Stimulated activated naive CD8-positive, alpha-beta T cell treated with anti-CD3 and anti-CD28 coated beads, Interleukin-15, Interleukin-2, amounts not matched to agents 100 ng/mL and 50 ng/mL, for 24 hours (primary cell): ENCODE measurements around the gene COL27A1.

ENCODE experiments used
- H3K27ac Mint-ChIP-seq: one replicate; pipeline ENCODE4 v1.8.0; 2021; ENCODE audit warnings: mild to moderate bottlenecking, mixed read lengths
- H3K27me3 Mint-ChIP-seq: one replicate; pipeline ENCODE4 v1.8.0; 2021; ENCODE audit warnings: mixed read lengths
- H3K36me3 Mint-ChIP-seq: one replicate; pipeline ENCODE4 v1.8.0; 2021; ENCODE audit warnings: low read depth, mixed read lengths
- H3K4me1 Mint-ChIP-seq: one replicate; pipeline ENCODE4 v1.8.0; 2021; ENCODE audit warnings: low read depth, mixed read lengths
- H3K4me3 Mint-ChIP-seq: one replicate; pipeline ENCODE4 v1.8.0; 2021; ENCODE audit warnings: mild to moderate bottlenecking, mixed read lengths
- H3K9me3 Mint-ChIP-seq: one replicate; pipeline ENCODE4 v1.8.0; 2021; ENCODE audit warnings: mixed read lengths

The COL27A1 gene

GRCh38 chr9:114150608-114151007 is 4.7 kb upstream of the COL27A1 start:
- H3K27ac Mint-ChIP-seq, result no peak overlapping the region
- H3K27me3 Mint-ChIP-seq, result peaks cover 52% of the 10 kb centered on the region
- H3K4me3 Mint-ChIP-seq, result no peak overlapping the region
- no peaks in the 10 kb centered on the region for H3K9me3 Mint-ChIP-seq
- peaks cover 13% of the 10 kb centered on the region for H3K4me1 Mint-ChIP-seq
- H3K36me3 Mint-ChIP-seq, result no peaks in the 10 kb centered on the region

GRCh38 chr9:114151426-114151956 is 3.8 kb upstream of the COL27A1 start:
- Mint-ChIP-seq H3K36me3 (no peaks in the 10 kb centered on the region), H3K4me1 (peaks cover 17% of the 10 kb centered on the region), H3K9me3 (no peaks in the 10 kb centered on the region), H3K27ac (no peak overlapping the region), H3K4me3 (no peak overlapping the region), H3K27me3 (peaks cover 55% of the 10 kb centered on the region)

- Mint-ChIP-seq H3K4me1 (peaks cover 25% of the 10 kb centered on the region), H3K4me3 (peak overlapping the region; percentile 46), H3K9me3 (no peaks in the 10 kb centered on the region), H3K27me3 (peaks cover 63% of the 10 kb centered on the region), H3K27ac (no peak overlapping the region), H3K36me3 (no peaks in the 10 kb centered on the region)
These were observed 1.4 kb upstream of the COL27A1 start for GRCh38 chr9:114153761-114154599.

- H3K9me3 Mint-ChIP-seq, result no peaks in the 10 kb centered on the region
- H3K27me3 Mint-ChIP-seq, result peaks cover 61% of the 10 kb centered on the region
- no peak overlapping the region for H3K27ac Mint-ChIP-seq
- peak overlapping the region; percentile 46 for H3K4me3 Mint-ChIP-seq
- H3K4me1 Mint-ChIP-seq, result peaks cover 25% of the 10 kb centered on the region
- H3K36me3 Mint-ChIP-seq, result no peaks in the 10 kb centered on the region
These were observed 686 bp upstream of the COL27A1 start for GRCh38 chr9:114154600-114155102.

- H3K4me1 Mint-ChIP-seq, result peaks cover 25% of the 10 kb centered on the region
- H3K36me3 Mint-ChIP-seq, result no peaks in the 10 kb centered on the region
- H3K4me3 Mint-ChIP-seq, result peak overlapping the region; percentile 94
- no peaks in the 10 kb centered on the region for H3K9me3 Mint-ChIP-seq
- H3K27me3 Mint-ChIP-seq, result peaks cover 51% of the 10 kb centered on the region
- H3K27ac Mint-ChIP-seq, result peak overlapping the region; percentile 86
These were observed 789 bp downstream of the COL27A1 start for GRCh38 chr9:114155995-114156656.

DNA sequence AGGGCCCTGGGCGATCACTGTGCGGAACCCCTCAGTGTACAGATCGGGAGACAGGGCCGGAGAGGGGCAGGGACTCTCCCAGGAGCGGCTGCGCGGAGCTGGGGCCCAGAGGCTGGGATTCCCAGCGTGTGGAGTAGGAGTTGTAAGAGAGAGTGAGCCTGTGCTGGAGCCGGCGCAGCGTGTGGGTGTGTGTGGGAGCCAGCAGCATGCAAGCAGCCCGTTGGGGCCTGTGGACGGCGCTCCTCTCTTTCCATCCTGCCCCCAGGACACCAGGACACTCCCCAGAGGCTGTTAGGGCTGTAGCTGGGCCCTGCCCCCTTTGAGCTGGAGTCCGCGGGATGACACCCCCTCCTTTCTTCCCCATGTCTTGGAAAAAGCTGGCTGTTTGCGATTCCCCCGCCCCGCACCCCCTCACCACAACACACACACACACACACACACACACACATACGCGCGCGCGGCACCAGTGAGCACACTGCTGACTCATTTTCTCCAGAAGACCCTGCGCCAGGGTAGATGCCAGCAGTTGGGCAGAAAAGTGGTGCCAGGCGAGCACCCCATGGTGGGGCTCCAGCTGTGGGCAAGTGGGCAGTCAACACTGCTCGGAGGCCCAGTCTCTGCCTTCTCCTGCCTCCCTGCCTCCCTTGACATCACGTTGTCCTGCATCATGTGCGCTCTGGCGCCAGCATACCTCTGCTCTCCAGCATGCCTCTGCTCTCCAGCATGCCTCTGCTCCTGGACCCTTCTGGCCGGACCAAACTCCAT is 1.5 kb downstream of the COL27A1 start:
- Mint-ChIP-seq H3K4me1 (peaks cover 25% of the 10 kb centered on the region), H3K36me3 (no peaks in the 10 kb centered on the region), H3K27me3 (peaks cover 43% of the 10 kb centered on the region), H3K4me3 (peak overlapping the region; percentile 94), H3K9me3 (no peaks in the 10 kb centered on the region), H3K27ac (peak overlapping the region; percentile 86)

DNA sequence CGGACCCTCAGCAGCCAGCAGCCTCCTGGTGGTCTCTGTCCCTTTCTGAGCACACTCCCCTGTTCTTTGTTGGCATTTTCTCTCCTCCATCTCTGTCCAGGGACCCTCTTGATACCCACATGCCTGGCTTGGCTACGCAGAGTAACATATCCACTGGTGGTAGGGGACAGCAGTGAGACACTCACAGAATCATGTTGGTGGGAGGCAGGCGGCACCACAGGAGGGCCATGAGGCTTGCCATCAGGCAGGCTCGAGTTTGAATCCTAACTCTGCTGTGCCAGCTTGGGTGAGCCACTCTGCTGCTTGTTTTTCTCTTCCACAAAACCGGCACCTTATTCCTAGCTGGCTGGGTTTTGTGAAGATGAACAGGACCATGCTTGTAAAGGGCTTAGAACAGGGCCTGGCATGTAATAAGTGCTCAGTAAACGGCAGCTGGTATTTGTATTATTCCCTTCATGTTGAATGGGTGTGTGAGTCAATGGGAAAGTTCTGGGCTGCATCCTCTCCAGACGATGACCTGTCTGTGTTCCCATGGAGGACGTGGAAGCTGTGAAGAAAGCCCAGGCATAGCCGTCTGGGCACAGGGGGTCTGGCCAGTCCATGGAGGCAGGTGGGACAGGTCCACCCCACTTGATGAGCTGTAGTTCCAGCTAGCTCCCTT is 2.3 kb downstream of the COL27A1 start:
- Mint-ChIP-seq H3K9me3 (no peaks in the 10 kb centered on the region), H3K4me3 (peak overlapping the region; percentile 94), H3K36me3 (no peaks in the 10 kb centered on the region), H3K27ac (no peak overlapping the region), H3K27me3 (peaks cover 36% of the 10 kb centered on the region), H3K4me1 (peaks cover 25% of the 10 kb centered on the region)

DNA sequence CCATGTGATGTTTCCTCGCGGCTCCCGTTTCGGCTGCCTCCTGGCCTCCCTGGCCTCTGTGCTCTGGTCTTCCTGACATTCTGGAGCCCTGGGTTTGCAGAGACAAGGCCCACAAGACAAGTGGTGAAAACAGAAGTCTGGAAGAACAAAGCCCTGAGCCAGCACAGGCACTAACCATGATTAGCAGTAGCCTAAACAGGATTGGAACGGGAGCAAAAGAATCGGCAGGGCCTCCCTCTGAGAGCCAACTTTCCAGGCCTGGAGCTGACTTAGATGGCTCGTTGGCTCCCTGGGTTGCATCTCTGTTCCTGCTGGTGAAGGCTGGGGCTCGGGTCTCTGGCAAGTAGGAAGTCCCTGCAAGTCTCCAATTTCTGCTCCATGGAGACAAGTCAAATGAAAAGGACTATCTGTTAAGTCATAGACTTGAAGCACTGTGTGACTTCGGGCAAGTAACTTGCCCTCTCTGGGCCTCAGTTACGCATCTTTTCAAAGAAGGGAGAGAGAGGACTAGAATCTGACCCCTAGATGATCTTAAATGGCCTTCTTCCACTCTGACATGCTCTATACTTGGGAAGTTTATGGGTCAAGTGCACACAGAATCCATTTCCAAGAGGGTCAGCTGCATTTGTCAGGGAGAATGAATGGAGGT is 3.3 kb downstream of the COL27A1 start:
- H3K4me3 Mint-ChIP-seq, result no peak overlapping the region
- no peaks in the 10 kb centered on the region for H3K36me3 Mint-ChIP-seq
- peaks cover 25% of the 10 kb centered on the region for H3K4me1 Mint-ChIP-seq
- H3K27ac Mint-ChIP-seq, result no peak overlapping the region
- H3K9me3 Mint-ChIP-seq, result no peaks in the 10 kb centered on the region
- H3K27me3 Mint-ChIP-seq, result peaks cover 28% of the 10 kb centered on the region

DNA sequence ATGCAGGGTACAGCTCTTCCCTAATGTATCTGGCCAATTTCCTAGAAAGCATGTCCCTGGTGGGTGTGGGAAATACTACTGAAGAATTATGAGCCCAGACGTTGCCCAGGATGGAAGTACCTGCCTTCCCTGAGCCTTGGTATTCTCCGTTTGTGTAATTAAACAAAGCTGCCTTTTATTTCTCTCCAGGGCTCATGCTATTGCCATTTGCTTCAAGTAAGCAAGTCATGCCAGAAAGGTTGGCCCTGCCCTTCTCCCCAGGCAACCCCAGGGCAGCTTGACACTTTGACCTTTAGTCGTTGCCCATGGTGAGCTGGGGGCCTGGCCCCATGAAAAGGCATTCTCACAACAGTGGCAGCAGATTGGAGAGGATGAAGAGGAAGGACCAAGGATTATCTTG is 4.4 kb downstream of the COL27A1 start:
- Mint-ChIP-seq H3K4me1 (peaks cover 19% of the 10 kb centered on the region), H3K27me3 (peaks cover 26% of the 10 kb centered on the region), H3K36me3 (no peaks in the 10 kb centered on the region), H3K9me3 (no peaks in the 10 kb centered on the region), H3K4me3 (no peak overlapping the region), H3K27ac (no peak overlapping the region)

- H3K4me1 Mint-ChIP-seq, result peaks cover 8% of the 10 kb centered on the region
- H3K4me3 Mint-ChIP-seq, result no peak overlapping the region
- H3K27me3 Mint-ChIP-seq, result peaks cover 16% of the 10 kb centered on the region
- H3K9me3 Mint-ChIP-seq, result no peaks in the 10 kb centered on the region
- no peaks in the 10 kb centered on the region for H3K36me3 Mint-ChIP-seq
- H3K27ac Mint-ChIP-seq, result no peak overlapping the region
These were observed 6.2 kb downstream of the COL27A1 start for GRCh38 chr9:114161513-114161912.

- H3K27ac Mint-ChIP-seq, result no peak overlapping the region
- H3K36me3 Mint-ChIP-seq, result no peaks in the 10 kb centered on the region
- H3K9me3 Mint-ChIP-seq, result no peaks in the 10 kb centered on the region
- no peak overlapping the region for H3K4me3 Mint-ChIP-seq
- H3K27me3 Mint-ChIP-seq, result peaks cover 7% of the 10 kb centered on the region
- H3K4me1 Mint-ChIP-seq, result no peaks in the 10 kb centered on the region
These were observed 8.2 kb downstream of the COL27A1 start for GRCh38 chr9:114163517-114163951.

GRCh38 chr9:114164191-114164794 is 9.0 kb downstream of the COL27A1 start:
- Mint-ChIP-seq H3K4me1 (no peaks in the 10 kb centered on the region), H3K4me3 (no peak overlapping the region), H3K36me3 (no peaks in the 10 kb centered on the region), H3K27ac (no peak overlapping the region), H3K9me3 (no peaks in the 10 kb centered on the region), H3K27me3 (peaks cover 3% of the 10 kb centered on the region)

DNA sequence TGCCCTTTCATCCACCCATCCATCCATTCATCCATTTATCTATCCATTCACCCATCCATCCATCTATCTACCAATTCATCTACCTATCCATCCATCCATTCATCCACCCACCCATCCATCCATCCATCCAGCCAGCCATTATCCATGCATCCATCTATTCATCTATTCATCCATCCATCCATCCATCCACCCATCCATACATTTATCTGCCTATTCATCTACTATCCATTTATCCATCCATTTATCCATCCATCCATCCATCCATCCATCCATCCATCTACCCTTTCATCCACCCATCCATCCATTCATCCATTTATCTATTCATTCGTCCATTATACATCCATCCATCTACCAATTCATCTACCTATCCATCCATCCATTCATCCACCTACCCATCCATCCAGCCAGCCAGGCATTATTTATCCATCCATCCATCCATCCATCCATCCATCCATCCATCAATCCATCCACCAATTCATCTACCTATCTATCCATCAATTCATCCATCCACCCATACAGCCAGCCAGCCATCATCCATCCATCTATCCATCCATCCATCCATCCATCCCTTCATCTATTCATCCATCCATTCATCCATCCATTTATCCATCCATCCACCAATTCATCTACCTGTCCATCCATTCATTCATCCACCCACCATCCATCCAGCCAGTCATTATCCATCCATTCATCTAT is 10.2 kb downstream of the COL27A1 start:
- no peak overlapping the region for H3K27ac Mint-ChIP-seq
- no peaks in the 10 kb centered on the region for H3K4me1 Mint-ChIP-seq
- H3K9me3 Mint-ChIP-seq, result no peaks in the 10 kb centered on the region
- no peaks in the 10 kb centered on the region for H3K36me3 Mint-ChIP-seq
- H3K4me3 Mint-ChIP-seq, result no peak overlapping the region
- H3K27me3 Mint-ChIP-seq, result peaks cover 3% of the 10 kb centered on the region
